ENCODE data around the gene EEIG2.

The EEIG2 gene

GRCh38 chr1:108551137-108551862, 8.6 kb upstream of the EEIG2 start:
- peak; percentile 73 to 93 for DNase-seq

DNA sequence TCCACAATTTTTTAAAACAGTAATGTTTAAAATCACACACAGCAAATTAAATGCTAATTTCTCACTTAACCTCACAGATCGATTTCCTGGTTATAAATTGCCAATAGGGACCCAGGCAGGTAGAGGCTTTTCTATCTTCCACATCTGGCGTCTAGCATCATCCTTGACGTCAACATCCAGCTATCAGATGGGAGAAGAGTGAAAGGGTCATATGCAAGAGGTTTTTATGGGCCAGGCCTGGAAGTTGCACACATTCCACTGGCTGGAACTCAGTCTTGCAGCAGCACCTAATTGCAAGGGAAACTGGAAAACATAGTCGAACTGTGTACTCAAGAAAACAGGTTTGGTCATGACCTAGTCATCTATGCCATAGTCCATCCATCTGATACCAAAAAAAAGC, 6.0 kb upstream of the EEIG2 start:
- DNase-seq = no peak

GRCh38 chr1:108554682-108555427, 5.0 kb upstream of the EEIG2 start:
- no peak for DNase-seq

DNA sequence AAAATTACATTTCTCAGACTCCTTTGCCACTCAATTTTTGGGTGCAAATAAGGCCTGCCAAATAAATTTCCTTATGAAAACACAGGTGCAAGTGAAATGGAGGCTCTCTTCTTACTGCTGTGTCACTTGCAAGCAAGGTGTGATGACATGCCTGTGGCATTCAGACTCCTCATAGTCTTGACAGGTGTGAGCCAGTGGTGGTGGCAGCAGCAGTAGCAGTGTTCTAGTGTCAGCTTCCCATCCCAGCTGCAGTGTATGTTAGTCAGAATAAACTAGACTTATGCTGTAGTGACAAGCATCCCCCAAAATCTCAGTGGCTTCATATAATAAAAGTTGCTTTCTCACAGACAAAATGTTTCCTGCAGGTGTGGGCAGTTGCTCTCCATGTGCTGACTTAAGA, 3.8 kb upstream of the EEIG2 start:
- no peak for DNase-seq

DNA sequence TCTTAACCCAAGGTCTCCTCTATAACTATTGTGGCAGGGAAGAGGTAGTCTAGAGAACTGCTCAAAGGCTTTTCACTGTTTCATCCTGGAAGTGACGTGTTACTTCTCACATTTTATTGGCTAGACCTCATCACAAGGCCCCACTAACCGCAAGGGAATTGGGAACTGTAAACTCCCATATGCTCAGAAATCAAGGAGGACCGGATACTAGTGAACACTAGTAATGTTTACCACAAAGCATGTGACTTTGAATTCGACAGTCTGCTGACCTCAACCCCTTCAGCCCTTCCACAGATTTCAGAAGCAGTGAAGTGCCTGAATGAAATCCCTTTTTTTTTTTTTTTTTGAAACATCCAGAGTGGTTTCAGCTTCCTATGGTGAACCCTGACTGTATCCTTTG, 3.4 kb upstream of the EEIG2 start:
- peak; percentile 90 to 95 for DNase-seq

- peak; percentile 34 to 44 for DNase-seq
Observed at GRCh38 chr1:108557296-108557695, 2.6 kb upstream of the EEIG2 start.

GRCh38 chr1:108560189-108560873, 431 bp downstream of the EEIG2 start:
- DNase-seq = no peak

GRCh38 chr1:108560874-108561459, 1.1 kb downstream of the EEIG2 start:
- DNase-seq = peak; percentile 75 to 84

- DNase-seq = peak; percentile 74 to 79
Observed at GRCh38 chr1:108561689-108562326, 1.9 kb downstream of the EEIG2 start.

- no peak for DNase-seq
Observed at GRCh38 chr1:108563808-108564207, 3.9 kb downstream of the EEIG2 start.

- DNase-seq = no peak
Observed at GRCh38 chr1:108565081-108565480, 5.2 kb downstream of the EEIG2 start.

GRCh38 chr1:108565512-108565911, 5.6 kb downstream of the EEIG2 start:
- DNase-seq = no peak

GRCh38 chr1:108568589-108568988, 8.7 kb downstream of the EEIG2 start:
- no peak for DNase-seq

- DNase-seq = no peak
Observed at GRCh38 chr1:108569097-108569728, 9.3 kb downstream of the EEIG2 start.

- DNase-seq = peak; percentile 42 to 43
Observed at GRCh38 chr1:108570128-108570527, 10.2 kb downstream of the EEIG2 start.

DNA sequence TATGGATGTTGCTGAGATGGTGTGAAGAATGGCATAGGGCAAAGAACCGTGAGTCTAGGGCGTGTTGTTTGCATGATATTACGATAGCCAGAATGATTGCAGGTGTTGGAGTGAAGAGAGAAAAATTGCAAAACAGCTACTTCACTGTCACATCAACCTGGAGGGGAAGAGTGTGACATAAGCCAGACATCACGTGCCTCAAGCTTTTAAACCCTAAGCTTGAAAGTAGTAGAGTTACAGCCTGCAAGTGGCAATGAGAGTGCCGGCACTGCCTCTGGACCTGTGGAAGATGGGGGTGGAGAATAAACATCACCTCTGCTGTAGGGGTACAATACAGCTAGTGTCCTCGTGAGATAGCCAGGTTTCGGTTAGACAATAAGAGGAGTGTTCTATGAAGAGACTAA, 11.1 kb downstream of the EEIG2 start:
- no peak for DNase-seq

- no peak for DNase-seq
Observed at GRCh38 chr1:108572182-108572581, 12.3 kb downstream of the EEIG2 start.

- DNase-seq = no peak
Observed at GRCh38 chr1:108573183-108573582, 13.3 kb downstream of the EEIG2 start.

- no peak for DNase-seq
Observed at GRCh38 chr1:108574008-108574407, 14.1 kb downstream of the EEIG2 start.

GRCh38 chr1:108575375-108575774, 15.5 kb downstream of the EEIG2 start:
- DNase-seq = no peak

- DNase-seq = no peak
Observed at GRCh38 chr1:108583757-108584427, 24.0 kb downstream of the EEIG2 start.

GRCh38 chr1:108584428-108584856, 24.5 kb downstream of the EEIG2 start:
- no peak for DNase-seq
